Upper lobe of left lung (tissue), 6 donors: ENCODE measurements around the gene LMOD2. TPM values are rescaled to one million over a fixed set of nuclear protein-coding genes. Genes with fewer than 3 reads are reported as not detected.

Experiments used
- ATAC-seq, 2 donors: fragments of 200-7000 bp; cut with Tn5 transposase; one replicate each; pipeline ENCODE4 v1.9.1; 2022; ENCODE audit warnings: mild to moderate bottlenecking in 2 of 2, moderate library complexity in 2 of 2; ENCODE audit not compliant: low FRiP score in 2 of 2
- DNase-seq, 2 donors: peaks; one replicate each; pipeline ENCODE4 v3.0.0-alpha.2; 2019 to 2020
- H3K27ac ChIP-seq, 4 donors: fragments of 200-600 bp; sonication (generic); one replicate each; pipeline ENCODE4 v1.5.1; 2016 to 2019
- H3K27me3 ChIP-seq, 4 donors: fragments of 200-600 bp; sonication (generic); one replicate each; pipeline ENCODE4 v1.5.1; 2017 to 2019
- H3K36me3 ChIP-seq, 4 donors: fragments of 200-600 bp; sonication (generic); one replicate each; pipeline ENCODE4 v1.5.1; 2016 to 2019
- H3K4me1 ChIP-seq, 4 donors: fragments of 200-600 bp; sonication (generic); one replicate each; pipeline ENCODE4 v1.5.1; 2018 to 2019
- H3K4me3 ChIP-seq, 4 donors: fragments of 200-600 bp; sonication (generic); one replicate each; pipeline ENCODE4 v1.5.1; 2017 to 2019; ENCODE audit warnings: mild to moderate bottlenecking in 2 of 4, moderate library complexity in 1 of 4
- H3K9me3 ChIP-seq, 4 donors: fragments of 200-600 bp; sonication (generic); one replicate each; pipeline ENCODE4 v1.5.1; 2018 to 2019
- EP300 ChIP-seq, 4 donors: sonication (generic); formaldehyde crosslinking; IDR thresholded peaks; one replicate each; pipeline ENCODE4 v1.5.1; 2017; ENCODE audit warnings: antibody characterized with exemption in 4 of 4, control low read depth in 2 of 4
- POLR2A ChIP-seq, 4 donors: fragments of 450-650 bp; IDR thresholded peaks; one replicate each; pipeline ENCODE4 v1.5.1; 2016 to 2017; ENCODE audit warnings: antibody characterized with exemption in 4 of 4, mild to moderate bottlenecking in 2 of 4
- POLR2AphosphoS5 ChIP-seq, 2 donors: sonication (generic); formaldehyde crosslinking; IDR thresholded peaks; one replicate each; pipeline ENCODE4 v1.5.1; 2017; ENCODE audit warnings: antibody characterized with exemption in 2 of 2
- WGBS, 2 donors: methylation state at CpG; one replicate each; pipeline ENCODE4 v1.1.5; 2017 to 2018; 5-methylcytosine and 5-hydroxymethylcytosine counted together
- total RNA-seq, 6 donors: library from RNA; depleted of rRNA in 4 of 6; stranded (reverse); fragments of >200 nt in 4 of 6; gene quantifications; one replicate each; pipeline versions ENCODE4 v1.1.0 to v1.2.1, GENCODE V29; 2016 to 2021
- TF ChIP-seq, protein P1 (sequence below), 6 experiments: fragments of 450-650 bp in 4 of 6; fragments of 200-600 bp in 2 of 6; sonication (generic) in 2 of 6; IDR thresholded peaks; one replicate each; pipeline ENCODE4 v1.5.1; 2016 to 2019; ENCODE audit warnings: antibody characterized with exemption in 6 of 6
- donor health status: DM: no; HTN: no; CAD: no; lungs with moderate emphysema.
- donor health status: DM: no; HTN: yes; CAD: no; lungs with severe emphysema.

Gene LMOD2, protein sequence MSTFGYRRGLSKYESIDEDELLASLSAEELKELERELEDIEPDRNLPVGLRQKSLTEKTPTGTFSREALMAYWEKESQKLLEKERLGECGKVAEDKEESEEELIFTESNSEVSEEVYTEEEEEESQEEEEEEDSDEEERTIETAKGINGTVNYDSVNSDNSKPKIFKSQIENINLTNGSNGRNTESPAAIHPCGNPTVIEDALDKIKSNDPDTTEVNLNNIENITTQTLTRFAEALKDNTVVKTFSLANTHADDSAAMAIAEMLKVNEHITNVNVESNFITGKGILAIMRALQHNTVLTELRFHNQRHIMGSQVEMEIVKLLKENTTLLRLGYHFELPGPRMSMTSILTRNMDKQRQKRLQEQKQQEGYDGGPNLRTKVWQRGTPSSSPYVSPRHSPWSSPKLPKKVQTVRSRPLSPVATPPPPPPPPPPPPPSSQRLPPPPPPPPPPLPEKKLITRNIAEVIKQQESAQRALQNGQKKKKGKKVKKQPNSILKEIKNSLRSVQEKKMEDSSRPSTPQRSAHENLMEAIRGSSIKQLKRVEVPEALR
- not detected for total RNA-seq

DNA sequence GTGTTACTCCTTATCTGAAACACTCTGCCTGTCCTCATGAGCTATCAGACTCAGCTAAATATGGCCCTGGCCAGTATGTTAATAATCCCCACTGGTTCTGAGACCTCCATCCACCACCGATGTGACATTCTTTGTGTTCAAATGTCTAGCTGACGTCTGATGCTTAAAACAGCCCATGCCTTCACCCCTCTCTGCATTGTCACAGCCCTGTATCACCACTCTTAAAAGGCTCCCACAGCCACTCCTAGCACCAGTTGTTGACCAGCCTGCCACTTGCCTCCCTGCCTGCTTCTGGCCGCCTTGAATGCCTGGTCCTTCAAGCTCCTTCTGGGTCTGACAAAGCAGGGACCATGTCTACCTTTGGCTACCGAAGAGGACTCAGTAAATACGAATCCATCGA, at the start of gene LMOD2:
Gene LMOD2 (plus strand): TSS at position 253 of the 400 bp plus-strand sequence. CDS start 98 bp downstream, at position 351.
- Histone ChIP-seq H3K36me3 (no peaks in the 10 kb centered on the region), H3K9me3 (no peaks in the 10 kb centered on the region), H3K4me3 (no peak within 1 kb of the TSS), H3K27me3 (no peaks in the 10 kb centered on the region), H3K27ac (no peak within 1 kb of the TSS), H3K4me1 (no peaks in the 10 kb centered on the region)
- ATAC-seq: no peak
- WGBS, 2 donors: 75 to 80% methylated on average over 6 of the region's 6 CpGs
- DNase-seq: no peak
- TF ChIP-seq POLR2AphosphoS5 (IDR thresholded peaks at IDR 0.05): no peak
- no peak for TF ChIP-seq POLR2A (IDR thresholded peaks at IDR 0.05)
- TF ChIP-seq EP300 (IDR thresholded peaks at IDR 0.05): no peak
- TF ChIP-seq, protein P1, sequence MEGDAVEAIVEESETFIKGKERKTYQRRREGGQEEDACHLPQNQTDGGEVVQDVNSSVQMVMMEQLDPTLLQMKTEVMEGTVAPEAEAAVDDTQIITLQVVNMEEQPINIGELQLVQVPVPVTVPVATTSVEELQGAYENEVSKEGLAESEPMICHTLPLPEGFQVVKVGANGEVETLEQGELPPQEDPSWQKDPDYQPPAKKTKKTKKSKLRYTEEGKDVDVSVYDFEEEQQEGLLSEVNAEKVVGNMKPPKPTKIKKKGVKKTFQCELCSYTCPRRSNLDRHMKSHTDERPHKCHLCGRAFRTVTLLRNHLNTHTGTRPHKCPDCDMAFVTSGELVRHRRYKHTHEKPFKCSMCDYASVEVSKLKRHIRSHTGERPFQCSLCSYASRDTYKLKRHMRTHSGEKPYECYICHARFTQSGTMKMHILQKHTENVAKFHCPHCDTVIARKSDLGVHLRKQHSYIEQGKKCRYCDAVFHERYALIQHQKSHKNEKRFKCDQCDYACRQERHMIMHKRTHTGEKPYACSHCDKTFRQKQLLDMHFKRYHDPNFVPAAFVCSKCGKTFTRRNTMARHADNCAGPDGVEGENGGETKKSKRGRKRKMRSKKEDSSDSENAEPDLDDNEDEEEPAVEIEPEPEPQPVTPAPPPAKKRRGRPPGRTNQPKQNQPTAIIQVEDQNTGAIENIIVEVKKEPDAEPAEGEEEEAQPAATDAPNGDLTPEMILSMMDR (IDR thresholded peaks at IDR 0.05): no peak

DNA sequence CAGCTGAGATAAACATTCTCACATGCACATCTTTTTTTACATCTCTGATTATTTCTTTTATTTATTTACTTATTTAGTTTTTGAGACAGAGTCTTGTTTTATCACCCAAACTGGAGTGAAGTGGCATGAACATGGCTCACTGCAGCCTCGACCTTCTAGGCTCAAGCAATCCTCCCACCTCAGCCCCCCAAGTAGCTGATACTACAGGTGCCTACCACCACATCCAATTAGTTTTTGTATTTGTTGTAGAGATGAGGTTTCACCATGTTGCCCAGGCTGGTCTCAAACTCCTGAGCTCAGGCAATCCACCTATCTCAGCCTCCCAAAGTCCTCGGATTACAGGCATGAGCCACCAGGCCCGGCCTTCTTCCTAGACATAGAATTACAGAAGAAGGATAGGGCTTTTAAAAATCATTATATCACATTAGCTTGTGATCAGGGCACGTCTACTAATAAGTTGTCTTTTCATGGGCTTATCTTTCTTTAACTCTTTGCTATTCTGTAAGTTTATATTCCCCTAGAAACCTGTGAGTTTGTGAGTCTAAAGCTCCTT, 48.2 kb upstream of the LMOD2 start:
- H3K27ac ChIP-seq: no peak overlapping the region
- no peak for ATAC-seq
- H3K4me3 ChIP-seq: no peak overlapping the region
- no peaks in the 10 kb centered on the region for H3K27me3 ChIP-seq
- no peak for DNase-seq
- H3K9me3 ChIP-seq: no peaks in the 10 kb centered on the region
- H3K4me1 ChIP-seq: no peaks in the 10 kb centered on the region
- 79 to 81% methylated on average over 4 of the region's 4 CpGs for WGBS, 2 donors
- H3K36me3 ChIP-seq: no peaks in the 10 kb centered on the region
- TF ChIP-seq, protein P1 (IDR thresholded peaks at IDR 0.05): no peak
- TF ChIP-seq EP300 (IDR thresholded peaks at IDR 0.05) (no peak), POLR2AphosphoS5 (IDR thresholded peaks at IDR 0.05) (no peak), POLR2A (IDR thresholded peaks at IDR 0.05) (no peak)

DNA sequence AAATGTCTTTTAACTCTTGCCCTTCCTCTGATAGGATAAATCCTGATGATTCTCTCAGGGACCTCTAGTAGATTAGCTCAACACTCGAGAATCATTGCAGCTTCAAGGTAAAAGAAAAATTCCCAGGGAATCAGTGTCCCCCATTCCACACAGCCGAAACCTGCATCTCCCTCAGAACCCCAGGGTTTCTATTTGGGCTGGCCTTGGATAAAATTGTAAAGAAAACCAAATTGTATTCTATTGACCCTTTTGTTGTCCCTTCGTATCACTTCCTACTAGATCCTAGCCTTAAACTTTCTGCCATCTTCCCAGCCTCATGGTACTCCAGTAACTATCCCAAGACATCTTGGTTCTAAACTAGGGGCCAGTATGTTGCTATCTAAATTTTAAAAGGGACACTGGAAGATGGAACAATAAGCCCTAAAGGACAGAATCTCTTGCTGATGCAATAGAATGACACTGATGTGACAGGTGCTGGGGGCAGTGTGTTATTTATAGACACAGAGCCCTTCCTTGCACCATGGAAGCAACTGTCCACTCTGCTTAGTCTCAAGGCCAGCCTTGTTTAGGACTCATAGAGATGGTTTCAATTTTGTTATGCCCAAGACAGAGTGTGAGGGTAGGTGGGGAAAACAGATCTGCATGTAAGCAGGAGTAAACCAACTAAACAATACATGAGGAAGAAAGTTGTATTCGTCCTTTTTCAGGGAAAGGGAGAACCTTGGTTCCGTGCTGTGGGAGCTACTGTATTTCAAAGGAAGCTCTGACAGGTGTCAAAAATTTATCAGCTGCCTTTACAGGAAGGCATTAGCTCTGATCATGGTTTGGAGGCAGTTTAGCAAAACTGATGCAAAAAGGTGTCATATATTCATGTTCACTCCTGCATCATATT, 46.4 kb upstream of the LMOD2 start:
- H3K36me3 ChIP-seq: no peaks in the 10 kb centered on the region
- TF ChIP-seq, protein P1 (IDR thresholded peaks at IDR 0.05): no peak
- TF ChIP-seq POLR2A (IDR thresholded peaks at IDR 0.05) (no peak), POLR2AphosphoS5 (IDR thresholded peaks at IDR 0.05) (no peak), EP300 (IDR thresholded peaks at IDR 0.05) (no peak)
- no peak overlapping the region for H3K27ac ChIP-seq
- WGBS, 2 donors: 81 to 83% methylated on average over 5 of the region's 5 CpGs
- ATAC-seq (no peak), DNase-seq (no peak)
- H3K4me1 ChIP-seq: no peaks in the 10 kb centered on the region
- H3K9me3 ChIP-seq: no peaks in the 10 kb centered on the region
- no peaks in the 10 kb centered on the region for H3K27me3 ChIP-seq
- no peak overlapping the region for H3K4me3 ChIP-seq

DNA sequence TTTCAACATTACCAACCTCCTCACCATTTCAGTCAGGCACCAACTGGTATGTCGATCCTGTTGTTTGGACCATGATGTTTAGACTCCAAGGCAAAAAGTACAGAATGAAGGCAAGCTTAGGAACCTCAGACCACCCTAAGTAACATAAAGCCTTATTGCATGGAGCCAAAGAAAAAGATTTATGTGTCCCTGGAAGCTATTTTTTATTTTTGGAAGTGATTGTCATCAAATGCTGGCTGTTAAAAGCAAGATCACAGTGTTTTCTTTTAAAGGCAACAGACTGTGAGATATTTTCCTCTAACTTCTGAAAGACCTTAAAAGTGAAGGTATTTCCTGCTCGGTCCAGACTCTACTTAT, 45.8 kb upstream of the LMOD2 start:
- Histone ChIP-seq H3K4me3 (no peak overlapping the region), H3K4me1 (no peaks in the 10 kb centered on the region), H3K9me3 (no peaks in the 10 kb centered on the region), H3K27me3 (no peaks in the 10 kb centered on the region), H3K36me3 (no peaks in the 10 kb centered on the region), H3K27ac (no peak overlapping the region)
- ATAC-seq: no peak
- TF ChIP-seq, protein P1 (IDR thresholded peaks at IDR 0.05): no peak
- no peak for TF ChIP-seq POLR2A (IDR thresholded peaks at IDR 0.05)
- TF ChIP-seq POLR2AphosphoS5 (IDR thresholded peaks at IDR 0.05): no peak
- no peak for TF ChIP-seq EP300 (IDR thresholded peaks at IDR 0.05)
- WGBS, 2 donors: 78 to 88% methylated on average over 2 of the region's 2 CpGs
- no peak for DNase-seq
